HEK293 (cell line): ENCODE measurements around the gene KIRREL3.

Source experiments
- CTCF ChIA-PET: fragments of 350-600 bp; formaldehyde crosslinking; extraction: SDS; loops from one replicate; lab custom pipeline; 2021; ENCODE audit warnings: antibody characterized with exemption; lab: Yijun Ruan, JAX
- POLR2A ChIA-PET: fragments of 300-600 bp; formaldehyde crosslinking; extraction: SDS; loops from one replicate; lab custom pipeline; 2020; ENCODE audit warnings: antibody characterized with exemption, inconsistent platforms; lab: Yijun Ruan, JAX
- H3K27ac ChIP-seq: fragments of 200-500 bp; sonication (Bioruptor generic); 2 replicates; pipeline ENCODE4 v1.5.1; 2014; ENCODE audit warnings: low read depth, low read length, control low read depth, inconsistent platforms; ENCODE audit errors: extremely low read depth
- H3K36me3 ChIP-seq, 2 experiments: fragments of 200-500 bp in 1 of 2; sonication (Bioruptor generic) in 1 of 2; 1 replicate in 1 of 2; 2 replicates in 1 of 2; pipeline ENCODE4 v1.5.1; 2014 to 2017; ENCODE audit warnings: inconsistent platforms in 2 of 2, low read length in 2 of 2; ENCODE audit not compliant: control insufficient read depth in 2 of 2, insufficient read depth in 1 of 2
- H3K4me1 ChIP-seq: fragments of 200-500 bp; sonication (Bioruptor generic); 2 replicates; pipeline ENCODE4 v1.5.1; 2014; ENCODE audit warnings: mild to moderate bottlenecking, low read length, inconsistent platforms; ENCODE audit not compliant: control insufficient read depth, insufficient read depth
- H3K4me3 ChIP-seq: 2 replicates; pipeline ENCODE4 v1.5.1; 2011; ENCODE audit warnings: low read depth, mild to moderate bottlenecking, control low read depth, low read length, moderate library complexity
- H3K9me3 ChIP-seq: fragments of 200-500 bp; sonication (Bioruptor generic); 2 replicates; pipeline ENCODE4 v1.5.1; 2014; ENCODE audit warnings: low read depth, low read length, inconsistent platforms; ENCODE audit not compliant: control insufficient read depth, insufficient read depth
- GLIS1 ChIP-seq: fragments of 450-650 bp; formaldehyde crosslinking; IDR thresholded peaks from 2 replicates; pipeline ENCODE4 v1.5.1; 2016; ENCODE audit warnings: missing biosample characterization, missing genetic modification characterization
- HOXC10 ChIP-seq: sonication (generic); formaldehyde crosslinking; IDR thresholded peaks from 2 replicates; pipeline ENCODE4 v1.8.1; 2023; ENCODE audit warnings: mild to moderate bottlenecking, missing genetic modification reagents
- KLF8 ChIP-seq: fragments of 450-650 bp; formaldehyde crosslinking; IDR thresholded peaks from 2 replicates; pipeline ENCODE4 v1.5.1; 2016; ENCODE audit warnings: missing biosample characterization, missing genetic modification characterization
- PRDM1 ChIP-seq: fragments of 450-650 bp; formaldehyde crosslinking; IDR thresholded peaks from 2 replicates; pipeline ENCODE4; 2016; ENCODE audit warnings: missing biosample characterization, missing genetic modification characterization
- SP2 ChIP-seq: fragments of 450-650 bp; formaldehyde crosslinking; IDR thresholded peaks from 2 replicates; pipeline ENCODE4 v1.5.1; 2016; ENCODE audit warnings: missing biosample characterization, missing genetic modification characterization
- SP3 ChIP-seq: fragments of 450-650 bp; formaldehyde crosslinking; IDR thresholded peaks from 2 replicates; pipeline ENCODE4 v1.5.1; 2016; ENCODE audit warnings: missing biosample characterization, missing genetic modification characterization
- ZFP3 ChIP-seq: fragments of 450-650 bp; formaldehyde crosslinking; IDR thresholded peaks from 2 replicates; pipeline ENCODE4 v1.5.1; 2016; ENCODE audit warnings: low read depth, missing biosample characterization, missing genetic modification characterization
- ZNF138 ChIP-seq: fragments of 450-650 bp; formaldehyde crosslinking; IDR thresholded peaks from 2 replicates; pipeline ENCODE4 v1.5.1; 2016; ENCODE audit warnings: missing biosample characterization, missing genetic modification characterization, borderline replicate concordance
- ZNF221 ChIP-seq: fragments of 450-650 bp; formaldehyde crosslinking; IDR thresholded peaks from 2 replicates; pipeline ENCODE4 v1.5.1; 2017; ENCODE audit warnings: missing biosample characterization, missing genetic modification characterization, borderline replicate concordance
- ZNF239 ChIP-seq: fragments of 450-650 bp; formaldehyde crosslinking; IDR thresholded peaks from 2 replicates; pipeline ENCODE4 v1.5.1; 2016; ENCODE audit warnings: missing biosample characterization, missing genetic modification characterization
- ZNF266 ChIP-seq: fragments of 450-650 bp; formaldehyde crosslinking; IDR thresholded peaks from 2 replicates; pipeline ENCODE4 v1.5.1; 2016; ENCODE audit warnings: missing biosample characterization, missing genetic modification characterization, low read depth
- ZNF274 ChIP-seq, 2 experiments: fragments of 200-500 bp in 1 of 2; fragments of 450-650 bp in 1 of 2; sonication (Bioruptor generic) in 1 of 2; formaldehyde crosslinking in 1 of 2; IDR thresholded peaks; 2 replicates each; pipeline versions ENCODE4 v1.5.1 to v1.6.1; 2014 to 2016; ENCODE audit warnings: borderline replicate concordance in 1 of 2, inconsistent platforms in 1 of 2, low read length in 1 of 2, missing biosample characterization in 1 of 2, missing genetic modification characterization in 1 of 2
- ZNF623 ChIP-seq: fragments of 450-650 bp; formaldehyde crosslinking; IDR thresholded peaks from 2 replicates; pipeline ENCODE4 v1.5.1; 2016; ENCODE audit warnings: missing biosample characterization, missing genetic modification characterization
- ZNF624 ChIP-seq: fragments of 450-650 bp; formaldehyde crosslinking; IDR thresholded peaks from 2 replicates; pipeline ENCODE4 v1.5.1; 2017; ENCODE audit warnings: missing biosample characterization, missing genetic modification characterization
- ZNF768 ChIP-seq: fragments of 450-650 bp; formaldehyde crosslinking; IDR thresholded peaks from 2 replicates; pipeline ENCODE4 v1.5.1; 2018; ENCODE audit warnings: missing biosample characterization, mild to moderate bottlenecking, missing genetic modification characterization
- ZNF777 ChIP-seq: fragments of 450-650 bp; formaldehyde crosslinking; IDR thresholded peaks from 2 replicates; pipeline ENCODE4 v1.5.1; 2017; ENCODE audit warnings: missing biosample characterization, missing genetic modification characterization, borderline replicate concordance
- ZNF830 ChIP-seq: fragments of 450-650 bp; IDR thresholded peaks from 2 replicates; pipeline ENCODE4 v1.5.0; 2018; ENCODE audit warnings: missing biosample characterization, missing genetic modification characterization, low read depth, mild to moderate bottlenecking, moderate library complexity
- ZNF843 ChIP-seq: fragments of 450-650 bp; formaldehyde crosslinking; IDR thresholded peaks from 2 replicates; pipeline ENCODE4 v1.5.1; 2016; ENCODE audit warnings: missing biosample characterization, missing genetic modification characterization
- ZXDB ChIP-seq: fragments of 450-650 bp; formaldehyde crosslinking; IDR thresholded peaks from 2 replicates; pipeline ENCODE4 v1.5.1; 2016; ENCODE audit warnings: missing biosample characterization, missing genetic modification characterization
- TF ChIP-seq, protein P1 (sequence below): fragments of 450-650 bp; formaldehyde crosslinking; IDR thresholded peaks from 2 replicates; pipeline ENCODE4 v1.5.1; 2016; ENCODE audit warnings: missing biosample characterization, missing genetic modification characterization
- TF ChIP-seq, protein P2 (sequence below): fragments of 450-650 bp; formaldehyde crosslinking; IDR thresholded peaks from 2 replicates; pipeline ENCODE4 v1.5.1; 2017; ENCODE audit warnings: missing biosample characterization, mild to moderate bottlenecking, missing genetic modification characterization, moderate library complexity

The KIRREL3 gene

DNA sequence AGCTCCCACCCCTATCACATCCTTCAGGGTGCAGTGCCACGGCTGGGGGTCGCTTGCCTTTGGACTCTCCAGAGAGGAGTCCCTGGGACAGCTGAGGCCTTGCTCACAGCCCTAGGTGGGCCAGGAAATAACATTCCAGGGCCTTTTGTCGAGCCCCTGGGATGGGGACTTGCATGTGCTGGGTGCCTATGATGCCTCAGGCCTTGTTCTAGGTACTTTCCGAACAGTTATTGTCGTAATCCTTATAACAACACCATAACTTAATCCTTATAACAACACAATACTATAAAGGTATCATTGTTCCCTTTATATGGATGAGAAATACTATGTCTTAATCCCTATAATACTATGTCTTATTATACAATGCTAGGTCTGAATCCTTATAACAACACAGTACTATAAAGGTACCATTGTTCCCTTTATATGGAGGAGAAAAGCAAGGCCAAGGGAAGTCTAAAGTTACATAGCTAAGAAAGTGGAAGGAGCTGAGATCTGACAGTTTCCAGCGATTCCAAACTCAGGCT is 408.5 kb downstream of the KIRREL3 start:
- Histone ChIP-seq H3K4me3 (no peak overlapping the region), H3K27ac (no peak overlapping the region), H3K4me1 (no peaks in the 10 kb centered on the region), H3K36me3 (no peaks in the 10 kb centered on the region), H3K9me3 (no peaks in the 10 kb centered on the region)
- ChIA-PET POLR2A (interaction anchor here (0.6 kb wide), 1 partner anchor 33 kb away, joined by 3 read pairs; no protein-coding TSS in a partner anchor), CTCF (interaction anchor here (0.9 kb wide), 3 partner anchors 15 to 399 kb away, joined by 3 to 4 read pairs (median 3); no protein-coding TSS in a partner anchor)
- TF ChIP-seq ZNF830 (tag by site-specific recombination) (no peak), ZNF239 (tag by site-specific recombination) (no peak), HOXC10 (CRISPR knock-in tag) (no peak), ZNF623 (tag by site-specific recombination) (no peak), SP2 (tag by site-specific recombination) (no peak), ZNF777 (no peak), ZXDB (no peak), ZNF843 (tag by site-specific recombination) (no peak), ZNF266 (tag by site-specific recombination) (no peak), SP3 (tag by site-specific recombination) (no peak), GLIS1 (tag by site-specific recombination) (no peak), ZFP3 (tag by site-specific recombination) (no peak), ZNF138 (tag by site-specific recombination) (no peak), ZNF624 (tag by site-specific recombination) (no peak)
- TF ChIP-seq, protein P1, sequence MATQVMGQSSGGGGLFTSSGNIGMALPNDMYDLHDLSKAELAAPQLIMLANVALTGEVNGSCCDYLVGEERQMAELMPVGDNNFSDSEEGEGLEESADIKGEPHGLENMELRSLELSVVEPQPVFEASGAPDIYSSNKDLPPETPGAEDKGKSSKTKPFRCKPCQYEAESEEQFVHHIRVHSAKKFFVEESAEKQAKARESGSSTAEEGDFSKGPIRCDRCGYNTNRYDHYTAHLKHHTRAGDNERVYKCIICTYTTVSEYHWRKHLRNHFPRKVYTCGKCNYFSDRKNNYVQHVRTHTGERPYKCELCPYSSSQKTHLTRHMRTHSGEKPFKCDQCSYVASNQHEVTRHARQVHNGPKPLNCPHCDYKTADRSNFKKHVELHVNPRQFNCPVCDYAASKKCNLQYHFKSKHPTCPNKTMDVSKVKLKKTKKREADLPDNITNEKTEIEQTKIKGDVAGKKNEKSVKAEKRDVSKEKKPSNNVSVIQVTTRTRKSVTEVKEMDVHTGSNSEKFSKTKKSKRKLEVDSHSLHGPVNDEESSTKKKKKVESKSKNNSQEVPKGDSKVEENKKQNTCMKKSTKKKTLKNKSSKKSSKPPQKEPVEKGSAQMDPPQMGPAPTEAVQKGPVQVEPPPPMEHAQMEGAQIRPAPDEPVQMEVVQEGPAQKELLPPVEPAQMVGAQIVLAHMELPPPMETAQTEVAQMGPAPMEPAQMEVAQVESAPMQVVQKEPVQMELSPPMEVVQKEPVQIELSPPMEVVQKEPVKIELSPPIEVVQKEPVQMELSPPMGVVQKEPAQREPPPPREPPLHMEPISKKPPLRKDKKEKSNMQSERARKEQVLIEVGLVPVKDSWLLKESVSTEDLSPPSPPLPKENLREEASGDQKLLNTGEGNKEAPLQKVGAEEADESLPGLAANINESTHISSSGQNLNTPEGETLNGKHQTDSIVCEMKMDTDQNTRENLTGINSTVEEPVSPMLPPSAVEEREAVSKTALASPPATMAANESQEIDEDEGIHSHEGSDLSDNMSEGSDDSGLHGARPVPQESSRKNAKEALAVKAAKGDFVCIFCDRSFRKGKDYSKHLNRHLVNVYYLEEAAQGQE (tag by site-specific recombination), result no peak
- TF ChIP-seq, protein P2, sequence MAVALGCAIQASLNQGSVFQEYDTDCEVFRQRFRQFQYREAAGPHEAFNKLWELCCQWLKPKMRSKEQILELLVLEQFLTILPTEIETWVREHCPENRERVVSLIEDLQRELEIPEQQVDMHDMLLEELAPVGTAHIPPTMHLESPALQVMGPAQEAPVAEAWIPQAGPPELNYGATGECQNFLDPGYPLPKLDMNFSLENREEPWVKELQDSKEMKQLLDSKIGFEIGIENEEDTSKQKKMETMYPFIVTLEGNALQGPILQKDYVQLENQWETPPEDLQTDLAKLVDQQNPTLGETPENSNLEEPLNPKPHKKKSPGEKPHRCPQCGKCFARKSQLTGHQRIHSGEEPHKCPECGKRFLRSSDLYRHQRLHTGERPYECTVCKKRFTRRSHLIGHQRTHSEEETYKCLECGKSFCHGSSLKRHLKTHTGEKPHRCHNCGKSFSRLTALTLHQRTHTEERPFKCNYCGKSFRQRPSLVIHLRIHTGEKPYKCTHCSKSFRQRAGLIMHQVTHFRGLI (tag by site-specific recombination), result no peak
- TF ChIP-seq, all 188 proteins: peak for 0

DNA sequence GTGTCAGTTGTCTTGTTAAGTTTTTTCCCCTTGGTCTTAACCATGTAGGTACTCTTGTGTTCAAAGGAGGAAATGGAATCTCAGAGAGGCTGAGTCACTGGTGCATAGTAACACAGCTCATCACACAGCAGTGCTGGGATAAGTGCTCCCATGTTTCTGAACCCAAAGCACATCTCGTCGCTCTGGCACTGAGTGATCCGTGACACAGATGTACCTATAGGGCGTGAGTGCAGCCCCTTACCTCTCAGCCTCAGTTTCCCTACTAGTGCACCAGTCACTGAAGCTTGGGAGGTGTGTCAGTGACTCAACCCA is 411.1 kb downstream of the KIRREL3 start:
- Histone ChIP-seq H3K4me3 (no peak overlapping the region), H3K36me3 (no peaks in the 10 kb centered on the region), H3K27ac (no peak overlapping the region), H3K4me1 (peaks cover 9% of the 10 kb centered on the region), H3K9me3 (no peaks in the 10 kb centered on the region)
- CTCF ChIA-PET, result no interaction called here
- no peak for TF ChIP-seq PRDM1 (tag by site-specific recombination)
- TF ChIP-seq ZNF768 (tag by site-specific recombination), result 0 out of 2 replicates have a peak, but pooled peaks have one; percentile 23
- TF ChIP-seq ZNF221 (tag by site-specific recombination), result no peak
- TF ChIP-seq KLF8, result no peak
- TF ChIP-seq ZNF274 (IDR thresholded peaks at IDR 0.05; ENCODE audit: low read length), result no peak
- no peak for TF ChIP-seq ZNF274 (tag by site-specific recombination; IDR thresholded peaks at IDR 0.05; ENCODE audit: borderline replicate concordance)
- POLR2A ChIA-PET, result no interaction called here
